ENCODE results near the gene SPEM2.

SPEM2 gene

GRCh38 chr17:7425316-7425715 lies at the start of gene SPEM2:
Gene SPEM2, plus strand, starts transcription at chr17:7425616. Its CDS starts 73 bp downstream, at chr17:7425689.
- Mint-ChIP-seq H3K27ac (no peak within 1 kb of the TSS), H3K36me3 (ENCODE audit: low read depth) (no peaks in the 10 kb centered on the region), H3K9me3 (no peaks in the 10 kb centered on the region), H3K27me3 (peaks cover 6% of the 10 kb centered on the region), H3K4me3 (no peak within 1 kb of the TSS), H3K4me1 (ENCODE audit: low read depth) (no peaks in the 10 kb centered on the region)
- intact Hi-C loops (cut with micrococcal nuclease) = no loop called here

- Mint-ChIP-seq H3K4me3 (no peak overlapping the region), H3K36me3 (ENCODE audit: low read depth) (no peaks in the 10 kb centered on the region), H3K27me3 (peaks cover 66% of the 10 kb centered on the region), H3K27ac (no peak overlapping the region), H3K9me3 (peaks cover 10% of the 10 kb centered on the region), H3K4me1 (ENCODE audit: low read depth) (peaks cover 16% of the 10 kb centered on the region)
- intact Hi-C loops (cut with micrococcal nuclease) = no loop called here
These were observed 46.3 kb upstream of the SPEM2 start for GRCh38 chr17:7379134-7379533.

GRCh38 chr17:7380321-7380720 lies 45.1 kb upstream of the SPEM2 start:
- Mint-ChIP-seq H3K27ac (peak overlapping the region; percentile 62), H3K4me3 (peak overlapping the region; percentile 37), H3K9me3 (peaks cover 10% of the 10 kb centered on the region), H3K36me3 (ENCODE audit: low read depth) (no peaks in the 10 kb centered on the region), H3K27me3 (peaks cover 78% of the 10 kb centered on the region), H3K4me1 (ENCODE audit: low read depth) (peaks cover 23% of the 10 kb centered on the region)
- intact Hi-C loops (cut with micrococcal nuclease) = no loop called here

- intact Hi-C loops (cut with micrococcal nuclease) = no loop called here
- Mint-ChIP-seq H3K27ac (peak within 1 kb of the TSS; percentile 62), H3K27me3 (peaks cover 81% of the 10 kb centered on the region)
These were observed 44.3 kb upstream of the SPEM2 start, which contains the start of gene TNK1 for GRCh38 chr17:7380855-7381683. Gene TNK1, plus strand, starts transcription at chr17:7381089. Its CDS starts 1,838 bp downstream, at chr17:7382927.

GRCh38 chr17:7382901-7383300 lies 42.5 kb upstream of the SPEM2 start:
- Mint-ChIP-seq H3K9me3 (peaks cover 10% of the 10 kb centered on the region), H3K4me3 (no peak overlapping the region), H3K36me3 (ENCODE audit: low read depth) (peaks cover 10% of the 10 kb centered on the region), H3K27me3 (peaks cover 75% of the 10 kb centered on the region), H3K27ac (no peak overlapping the region), H3K4me1 (ENCODE audit: low read depth) (peaks cover 23% of the 10 kb centered on the region)
- intact Hi-C loops (cut with micrococcal nuclease) = no loop called here

More at GRCh38 chr17:7380855-7381683, 44.3 kb upstream of the SPEM2 start, which contains the start of gene TNK1:
- Mint-ChIP-seq H3K4me3 (peak within 1 kb of the TSS; percentile 68), H3K36me3 (ENCODE audit: low read depth) (no peaks in the 10 kb centered on the region), H3K9me3 (peaks cover 10% of the 10 kb centered on the region), H3K4me1 (ENCODE audit: low read depth) (peaks cover 23% of the 10 kb centered on the region)

- H3K4me3 Mint-ChIP-seq = no peak overlapping the region
- H3K27me3 Mint-ChIP-seq = peaks cover 71% of the 10 kb centered on the region
- intact Hi-C loops (cut with micrococcal nuclease) = no loop called here
- H3K27ac Mint-ChIP-seq = no peak overlapping the region
- H3K9me3 Mint-ChIP-seq = peaks cover 10% of the 10 kb centered on the region
- H3K4me1 Mint-ChIP-seq (ENCODE audit: low read depth) = peaks cover 23% of the 10 kb centered on the region
- peaks cover 15% of the 10 kb centered on the region for H3K36me3 Mint-ChIP-seq (ENCODE audit: low read depth)
These were observed 42.1 kb upstream of the SPEM2 start for GRCh38 chr17:7383371-7383741.

- Mint-ChIP-seq H3K27me3 (peaks cover 66% of the 10 kb centered on the region), H3K4me3 (peak overlapping the region; percentile 58), H3K36me3 (ENCODE audit: low read depth) (peaks cover 21% of the 10 kb centered on the region), H3K4me1 (ENCODE audit: low read depth) (peaks cover 23% of the 10 kb centered on the region), H3K9me3 (peaks cover 7% of the 10 kb centered on the region), H3K27ac (no peak overlapping the region)
- intact Hi-C loops (cut with micrococcal nuclease) = no loop called here
These were observed 41.5 kb upstream of the SPEM2 start for GRCh38 chr17:7383742-7384488.

- Mint-ChIP-seq H3K4me3 (peak overlapping the region; percentile 58), H3K9me3 (peaks cover under 1% of the 10 kb centered on the region), H3K36me3 (ENCODE audit: low read depth) (peaks cover 27% of the 10 kb centered on the region), H3K4me1 (ENCODE audit: low read depth) (peaks cover 23% of the 10 kb centered on the region), H3K27me3 (peaks cover 60% of the 10 kb centered on the region), H3K27ac (no peak overlapping the region)
- intact Hi-C loops (cut with micrococcal nuclease) = no loop called here
These were observed 40.8 kb upstream of the SPEM2 start for GRCh38 chr17:7384489-7385081.

- Mint-ChIP-seq H3K4me3 (no peak overlapping the region), H3K27me3 (peaks cover 18% of the 10 kb centered on the region), H3K9me3 (no peaks in the 10 kb centered on the region), H3K4me1 (ENCODE audit: low read depth) (peaks cover 33% of the 10 kb centered on the region), H3K36me3 (ENCODE audit: low read depth) (peaks cover 70% of the 10 kb centered on the region), H3K27ac (peak overlapping the region; percentile 34)
- intact Hi-C loops (cut with micrococcal nuclease) = no loop called here
These were observed 36.6 kb upstream of the SPEM2 start for GRCh38 chr17:7388856-7389255.

- Mint-ChIP-seq H3K27me3 (peaks cover 4% of the 10 kb centered on the region), H3K27ac (no peak overlapping the region), H3K4me1 (ENCODE audit: low read depth) (peaks cover 32% of the 10 kb centered on the region), H3K36me3 (ENCODE audit: low read depth) (peaks cover 74% of the 10 kb centered on the region), H3K9me3 (no peaks in the 10 kb centered on the region), H3K4me3 (no peak overlapping the region)
- intact Hi-C loops (cut with micrococcal nuclease) = no loop called here
These were observed 35.2 kb upstream of the SPEM2 start for GRCh38 chr17:7389924-7390910.

- intact Hi-C loops (cut with micrococcal nuclease) = no loop called here
- peaks cover 38% of the 10 kb centered on the region for H3K4me1 Mint-ChIP-seq (ENCODE audit: low read depth)
- peaks cover 74% of the 10 kb centered on the region for H3K36me3 Mint-ChIP-seq (ENCODE audit: low read depth)
- no peaks in the 10 kb centered on the region for H3K9me3 Mint-ChIP-seq
- no peak overlapping the region for H3K4me3 Mint-ChIP-seq
- H3K27ac Mint-ChIP-seq = no peak overlapping the region
- H3K27me3 Mint-ChIP-seq = no peaks in the 10 kb centered on the region
These were observed 34.1 kb upstream of the SPEM2 start for GRCh38 chr17:7391307-7391706.

- Mint-ChIP-seq H3K4me1 (ENCODE audit: low read depth) (peaks cover 38% of the 10 kb centered on the region), H3K27me3 (no peaks in the 10 kb centered on the region), H3K36me3 (ENCODE audit: low read depth) (peaks cover 63% of the 10 kb centered on the region), H3K9me3 (no peaks in the 10 kb centered on the region), H3K27ac (no peak overlapping the region), H3K4me3 (peak overlapping the region; percentile 95)
- intact Hi-C loops (cut with micrococcal nuclease) = no loop called here
These were observed 32.5 kb upstream of the SPEM2 start for GRCh38 chr17:7392696-7393612.

All from dendritic cell treated with granulocyte-macrophage colony-stimulating factor and Interleukin-4, amounts not matched to agents 40 ng/mL and 50 ng/mL, for 4 days (primary cell).